ENCODE results near the gene VSTM2A. TPM values are rescaled to one million over a fixed set of nuclear protein-coding genes. Genes with fewer than 3 reads are reported as not detected.

Gene VSTM2A
- total RNA-seq, 1 donor from 2014 or later: 0.79 TPM

DNA sequence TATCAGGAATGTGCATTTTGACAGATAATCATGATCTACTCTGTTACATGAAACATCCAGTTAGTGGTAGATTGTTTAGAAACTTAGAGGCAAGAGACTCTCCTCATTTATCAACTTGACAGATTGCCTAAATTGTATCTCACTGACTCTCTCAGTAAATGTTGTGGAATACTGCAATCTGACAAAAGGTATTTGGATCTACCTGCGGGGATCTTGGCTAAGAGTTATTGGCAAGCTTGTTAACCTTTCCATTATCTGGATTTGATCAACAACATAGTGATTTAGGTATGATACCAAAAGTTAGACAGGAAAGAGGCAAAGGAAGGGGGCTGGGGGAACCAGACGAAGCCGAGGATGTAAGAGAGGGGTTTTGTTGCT lies 2.0 kb downstream of the VSTM2A start:
- Mint-ChIP-seq H3K9me3 (no peaks in the 10 kb centered on the region), H3K4me1 (peaks cover 26% of the 10 kb centered on the region), H3K27ac (ENCODE audit: unreplicated experiment) (no peak overlapping the region), H3K4me3 (peak overlapping the region; percentile 77), H3K36me3 (ENCODE audit: low read depth) (no peaks in the 10 kb centered on the region), H3K27me3 (ENCODE audit: low read depth) (peaks cover 87% of the 10 kb centered on the region)
- DNase-seq (ENCODE audit: low read depth, low spot score): no peak
- TF ChIP-seq, protein P1, sequence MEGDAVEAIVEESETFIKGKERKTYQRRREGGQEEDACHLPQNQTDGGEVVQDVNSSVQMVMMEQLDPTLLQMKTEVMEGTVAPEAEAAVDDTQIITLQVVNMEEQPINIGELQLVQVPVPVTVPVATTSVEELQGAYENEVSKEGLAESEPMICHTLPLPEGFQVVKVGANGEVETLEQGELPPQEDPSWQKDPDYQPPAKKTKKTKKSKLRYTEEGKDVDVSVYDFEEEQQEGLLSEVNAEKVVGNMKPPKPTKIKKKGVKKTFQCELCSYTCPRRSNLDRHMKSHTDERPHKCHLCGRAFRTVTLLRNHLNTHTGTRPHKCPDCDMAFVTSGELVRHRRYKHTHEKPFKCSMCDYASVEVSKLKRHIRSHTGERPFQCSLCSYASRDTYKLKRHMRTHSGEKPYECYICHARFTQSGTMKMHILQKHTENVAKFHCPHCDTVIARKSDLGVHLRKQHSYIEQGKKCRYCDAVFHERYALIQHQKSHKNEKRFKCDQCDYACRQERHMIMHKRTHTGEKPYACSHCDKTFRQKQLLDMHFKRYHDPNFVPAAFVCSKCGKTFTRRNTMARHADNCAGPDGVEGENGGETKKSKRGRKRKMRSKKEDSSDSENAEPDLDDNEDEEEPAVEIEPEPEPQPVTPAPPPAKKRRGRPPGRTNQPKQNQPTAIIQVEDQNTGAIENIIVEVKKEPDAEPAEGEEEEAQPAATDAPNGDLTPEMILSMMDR (conservative IDR thresholded peaks at IDR 0.05): no peak

DNA sequence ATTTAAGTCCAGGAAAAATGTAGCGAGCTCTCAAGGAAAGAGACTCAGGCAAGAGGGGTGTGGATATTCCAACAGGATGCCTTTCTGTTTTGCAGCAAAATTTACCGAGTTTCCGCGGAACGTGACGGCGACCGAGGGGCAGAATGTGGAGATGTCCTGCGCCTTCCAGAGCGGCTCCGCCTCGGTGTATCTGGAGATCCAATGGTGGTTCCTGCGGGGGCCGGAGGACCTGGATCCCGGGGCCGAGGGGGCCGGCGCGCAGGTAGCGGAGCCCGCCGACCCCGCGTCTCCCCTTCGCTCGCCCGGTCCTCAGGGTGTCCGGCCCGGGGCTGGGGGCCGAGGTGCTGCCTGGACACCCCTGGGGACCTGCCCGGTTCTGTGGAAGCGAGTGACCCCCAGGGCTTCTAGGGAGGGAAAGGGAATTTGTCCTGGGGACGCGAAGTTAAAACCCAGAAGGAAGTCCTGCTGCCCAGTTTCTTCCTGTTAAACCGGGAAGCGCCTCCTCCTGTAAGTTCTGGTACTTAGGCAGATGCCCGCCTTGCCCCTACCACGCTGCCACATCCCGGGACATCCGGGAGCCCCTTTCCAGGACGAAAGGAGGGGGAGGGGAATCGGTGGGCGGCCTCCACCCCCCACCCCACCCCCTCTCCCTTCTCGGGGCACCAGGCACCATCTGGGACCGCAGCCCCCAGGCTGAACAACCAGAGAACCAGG lies 2.5 kb downstream of the VSTM2A start:
- Mint-ChIP-seq H3K36me3 (ENCODE audit: low read depth) (no peaks in the 10 kb centered on the region), H3K27me3 (ENCODE audit: low read depth) (peaks cover 85% of the 10 kb centered on the region), H3K4me1 (peaks cover 26% of the 10 kb centered on the region), H3K4me3 (peak overlapping the region; percentile 77), H3K27ac (ENCODE audit: unreplicated experiment) (no peak overlapping the region), H3K9me3 (no peaks in the 10 kb centered on the region)
- no peak for DNase-seq (ENCODE audit: low read depth, low spot score)
- TF ChIP-seq, protein P1 (conservative IDR thresholded peaks at IDR 0.05): no peak

DNA sequence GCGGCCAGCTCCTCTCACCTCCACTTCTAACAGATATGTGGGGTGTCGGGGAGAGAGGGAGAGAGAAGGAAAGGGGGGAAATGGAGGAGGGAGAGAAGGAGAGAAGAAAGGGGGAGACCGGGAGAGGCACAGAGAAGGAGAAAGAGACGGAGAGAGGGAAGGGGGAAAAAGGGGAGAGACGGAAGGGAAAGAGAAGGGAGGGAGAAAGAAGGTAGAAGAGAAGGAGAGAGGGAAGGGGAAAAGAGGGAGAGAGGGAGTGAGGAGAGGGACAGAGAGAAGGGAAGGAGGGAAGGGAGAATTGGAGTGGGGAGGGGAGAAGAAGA lies 3.0 kb downstream of the VSTM2A start:
- peaks cover 85% of the 10 kb centered on the region for H3K27me3 Mint-ChIP-seq (ENCODE audit: low read depth)

DNA sequence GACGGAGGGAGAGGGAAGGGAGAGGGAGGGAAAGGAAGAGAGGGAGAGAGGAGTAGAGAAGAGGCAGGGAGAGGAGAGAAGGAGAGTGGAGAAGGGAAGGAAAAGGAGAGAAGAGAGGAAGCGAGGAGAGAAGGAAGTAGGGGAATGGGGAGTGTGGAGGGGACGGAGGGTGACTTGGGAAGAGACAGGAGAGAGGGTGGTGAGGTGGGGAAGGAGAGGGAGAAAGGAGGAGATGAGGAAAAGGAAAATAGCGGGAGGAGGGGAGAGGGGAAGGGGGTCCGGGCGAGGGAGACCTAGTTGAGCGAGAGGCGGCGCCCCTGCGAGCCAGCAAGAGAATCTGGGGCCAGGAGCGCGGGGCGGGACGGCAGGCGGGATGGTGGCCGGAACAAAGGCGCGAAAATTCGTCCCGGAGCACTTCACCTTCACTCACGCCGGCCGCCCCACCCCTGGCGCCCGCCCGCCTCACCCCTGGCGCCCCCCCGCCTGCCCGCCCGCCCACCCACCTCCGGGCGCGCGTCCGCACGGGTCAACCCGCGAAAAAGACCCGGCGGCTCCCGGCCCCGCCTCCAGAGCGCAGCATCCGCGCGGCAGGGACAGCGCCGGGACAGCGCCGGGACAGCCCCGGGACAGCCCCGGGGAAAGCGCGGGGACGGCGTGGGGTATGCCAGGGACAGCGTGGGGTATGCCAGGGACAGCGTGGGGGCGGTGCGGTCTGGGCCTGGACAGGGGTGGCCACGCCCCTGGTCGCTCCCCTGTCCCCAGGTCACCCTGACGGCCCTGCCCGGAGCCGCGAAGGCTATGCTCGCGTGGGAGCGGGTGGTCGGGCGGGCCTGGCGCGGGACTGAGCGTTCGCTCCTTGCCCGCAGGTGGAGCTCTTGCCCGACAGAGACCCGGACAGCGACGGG lies 4.2 kb downstream of the VSTM2A start:
- H3K27ac Mint-ChIP-seq (ENCODE audit: unreplicated experiment): no peak overlapping the region
- peaks cover 25% of the 10 kb centered on the region for H3K4me1 Mint-ChIP-seq
- H3K4me3 Mint-ChIP-seq: peak overlapping the region; percentile 59
- DNase-seq (ENCODE audit: low read depth, low spot score): peak; percentile 54
- peaks cover 83% of the 10 kb centered on the region for H3K27me3 Mint-ChIP-seq (ENCODE audit: low read depth)
- H3K36me3 Mint-ChIP-seq (ENCODE audit: low read depth): no peaks in the 10 kb centered on the region
- TF ChIP-seq, protein P1 (conservative IDR thresholded peaks at IDR 0.05): peak; percentile 60
- H3K9me3 Mint-ChIP-seq: no peaks in the 10 kb centered on the region

More for the DNA sequence above, 3.0 kb downstream of the VSTM2A start:
- Mint-ChIP-seq H3K4me1 (peaks cover 26% of the 10 kb centered on the region), H3K27ac (ENCODE audit: unreplicated experiment) (no peak overlapping the region), H3K9me3 (no peaks in the 10 kb centered on the region), H3K36me3 (ENCODE audit: low read depth) (no peaks in the 10 kb centered on the region), H3K4me3 (no peak overlapping the region)
- TF ChIP-seq, protein P1 (conservative IDR thresholded peaks at IDR 0.05): no peak
- DNase-seq (ENCODE audit: low read depth, low spot score): no peak

DNA sequence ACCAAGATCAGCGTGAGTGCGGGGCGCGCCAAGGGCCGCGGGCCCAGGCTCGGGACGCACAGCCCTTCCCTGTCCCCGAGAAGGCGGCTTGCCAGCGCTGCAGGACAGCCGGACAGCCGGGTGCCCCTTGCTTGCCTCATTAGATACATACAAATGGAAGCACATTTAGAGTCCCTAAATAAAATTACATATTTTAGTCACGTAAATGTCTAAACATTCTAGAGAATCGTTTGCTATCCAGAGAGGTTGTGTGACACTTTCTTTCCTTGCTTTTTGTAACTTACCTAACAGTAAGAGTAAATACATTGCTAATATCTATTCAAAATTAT lies 4.8 kb downstream of the VSTM2A start:
- no peaks in the 10 kb centered on the region for H3K9me3 Mint-ChIP-seq
- TF ChIP-seq, protein P1 (conservative IDR thresholded peaks at IDR 0.05): no peak
- H3K27ac Mint-ChIP-seq (ENCODE audit: unreplicated experiment): no peak overlapping the region
- H3K4me3 Mint-ChIP-seq: peak overlapping the region; percentile 59
- H3K36me3 Mint-ChIP-seq (ENCODE audit: low read depth): no peaks in the 10 kb centered on the region
- peaks cover 19% of the 10 kb centered on the region for H3K4me1 Mint-ChIP-seq
- no peak for DNase-seq (ENCODE audit: low read depth, low spot score)
- H3K27me3 Mint-ChIP-seq (ENCODE audit: low read depth): peaks cover 81% of the 10 kb centered on the region
